Immature natural killer cell (primary cell): ENCODE measurements around the gene HSPA4L. TPM values are rescaled to one million over a fixed set of nuclear protein-coding genes. Genes with fewer than 3 reads are reported as not detected.

Source experiments
- DNase-seq, 3 donors: peaks; one replicate each; pipeline ENCODE4 v3.0.0; 2022; ENCODE audit warnings: mixed read lengths in 1 of 3
- H3K27ac Mint-ChIP-seq, 6 donors: one replicate each; pipeline ENCODE4 v1.8.0; 2020; ENCODE audit warnings: mixed read lengths in 6 of 6, mild to moderate bottlenecking in 5 of 6, inconsistent platforms in 4 of 6, moderate library complexity in 3 of 6
- H3K27me3 Mint-ChIP-seq, 3 donors: one replicate each; pipeline ENCODE4 v1.8.0; 2020 to 2021; ENCODE audit warnings: low read depth in 3 of 3, mild to moderate bottlenecking in 3 of 3, mixed read lengths in 3 of 3, moderate library complexity in 3 of 3, inconsistent platforms in 1 of 3
- H3K36me3 Mint-ChIP-seq, 3 donors: one replicate each; pipeline ENCODE4 v1.8.0; 2020; ENCODE audit warnings: mixed read lengths in 3 of 3, inconsistent platforms in 2 of 3, mild to moderate bottlenecking in 2 of 3
- H3K4me1 Mint-ChIP-seq, 2 donors: one replicate each; pipeline ENCODE4 v1.8.0; 2020; ENCODE audit warnings: inconsistent platforms in 2 of 2, mild to moderate bottlenecking in 2 of 2, mixed read lengths in 2 of 2, moderate library complexity in 1 of 2
- H3K4me3 Mint-ChIP-seq, 5 donors: one replicate each; pipeline ENCODE4 v1.8.0; 2020; ENCODE audit warnings: mild to moderate bottlenecking in 5 of 5, mixed read lengths in 5 of 5, inconsistent platforms in 3 of 5, moderate library complexity in 3 of 5
- H3K9me3 Mint-ChIP-seq, 6 donors: one replicate each; pipeline ENCODE4 v1.8.0; 2020; ENCODE audit warnings: mild to moderate bottlenecking in 6 of 6, mixed read lengths in 6 of 6, inconsistent platforms in 4 of 6, moderate library complexity in 3 of 6
- polyA plus RNA-seq, 3 donors: library from polyadenylated mRNA; unstranded; fragments of 300-500 nt; fragmentation: Illumina TruSeq; gene quantifications; one replicate each; pipeline ENCODE4 v1.2.3, GENCODE V29; 2021

HSPA4L gene
- polyA plus RNA-seq: not detected

DNA sequence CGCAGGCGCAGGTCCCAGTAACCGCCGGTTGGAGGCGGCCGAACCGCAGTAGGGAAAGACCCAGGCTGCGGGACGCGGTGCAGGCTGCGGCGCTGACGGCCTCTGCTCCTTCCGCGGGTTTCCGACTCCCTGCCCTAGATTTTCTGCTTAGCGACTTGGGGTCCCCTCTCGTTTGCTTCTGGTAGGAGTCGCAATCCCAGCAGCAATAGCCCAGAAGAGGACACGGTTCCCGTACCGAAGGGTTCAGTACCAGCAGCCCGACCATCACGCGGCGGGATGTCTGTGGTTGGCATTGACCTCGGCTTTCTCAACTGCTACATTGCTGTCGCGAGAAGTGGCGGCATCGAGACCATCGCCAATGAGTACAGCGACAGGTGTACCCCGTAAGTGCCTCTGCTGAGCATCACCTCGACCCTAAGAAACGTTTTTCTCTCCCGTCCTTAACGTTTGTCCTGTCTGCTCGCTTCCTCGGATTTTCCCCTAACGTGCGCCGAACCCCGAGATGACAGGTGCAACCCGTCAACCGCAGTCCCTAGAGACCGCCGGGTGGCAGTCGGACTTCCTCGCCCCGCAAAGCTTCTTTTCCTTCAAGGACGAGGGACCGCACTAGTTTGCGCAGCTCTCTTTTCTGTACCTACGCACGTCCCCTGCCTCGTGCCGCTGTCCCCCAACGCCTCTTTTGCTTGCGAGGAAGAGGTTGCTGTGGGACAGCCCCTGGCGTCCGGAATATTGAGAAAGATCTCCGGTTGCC lies at the start of gene HSPA4L:
Gene HSPA4L, plus strand, starts transcription at position 48 of the 751 bp plus-strand sequence. Its CDS starts 229 bp downstream, at position 277.
- no peaks in the 10 kb centered on the region for H3K36me3 Mint-ChIP-seq
- DNase-seq: peak; percentile 26 to 29 (median 26)
- peaks cover 15 to 24% of the 10 kb centered on the region in 2 donors for H3K4me1 Mint-ChIP-seq
- peaks cover 0 to 7% (median 0%) of the 10 kb centered on the region in 6 donors for H3K9me3 Mint-ChIP-seq
- peak within 1 kb of the TSS in 2 of 6 donors; percentile 23 to 56 for H3K27ac Mint-ChIP-seq
- peak within 1 kb of the TSS; percentile 81 to 94 (median 87) for H3K4me3 Mint-ChIP-seq
- peaks cover 19 to 21% (median 20%) of the 10 kb centered on the region in 3 donors for H3K27me3 Mint-ChIP-seq

- Mint-ChIP-seq H3K27ac (no peak overlapping the region), H3K4me3 (no peak overlapping the region)
Measured at GRCh38 chr4:127732623-127733328, 49.3 kb upstream of the HSPA4L start.

DNA sequence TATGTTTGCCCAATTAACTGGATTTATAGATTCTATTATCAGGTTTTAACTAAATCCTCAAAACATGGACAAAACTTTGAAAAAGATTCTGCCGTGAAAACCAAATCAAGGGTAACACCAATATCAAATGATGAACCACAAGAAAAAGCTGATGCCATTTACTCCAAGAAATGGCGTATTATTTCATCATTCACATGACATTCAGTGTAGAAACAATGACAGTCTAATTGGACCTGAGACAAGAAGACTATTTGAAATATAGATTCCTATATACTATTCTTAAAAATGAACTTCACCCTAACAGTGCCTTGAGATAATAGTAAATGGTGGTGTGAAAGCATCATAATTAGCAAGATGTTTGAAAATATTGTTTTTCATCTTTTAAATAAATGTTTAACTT lies 47.1 kb upstream of the HSPA4L start:
- no peak overlapping the region for H3K4me3 Mint-ChIP-seq
- no peak overlapping the region for H3K27ac Mint-ChIP-seq
- H3K36me3 Mint-ChIP-seq: no peaks in the 10 kb centered on the region
- no peaks in the 10 kb centered on the region for H3K4me1 Mint-ChIP-seq
- no peak for DNase-seq
- peaks cover 0 to 2% (median 1%) of the 10 kb centered on the region in 3 donors for H3K27me3 Mint-ChIP-seq
- H3K9me3 Mint-ChIP-seq: peaks cover 0 to 1% (median 0%) of the 10 kb centered on the region in 6 donors

More at GRCh38 chr4:127732623-127733328, 49.3 kb upstream of the HSPA4L start:
- no peaks in the 10 kb centered on the region for H3K36me3 Mint-ChIP-seq
- no peaks in the 10 kb centered on the region for H3K4me1 Mint-ChIP-seq
- no peak for DNase-seq
- no peaks in the 10 kb centered on the region for H3K9me3 Mint-ChIP-seq
- H3K27me3 Mint-ChIP-seq: peaks cover 0 to 1% (median 0%) of the 10 kb centered on the region in 3 donors

- Mint-ChIP-seq H3K4me3 (no peak overlapping the region), H3K36me3 (no peaks in the 10 kb centered on the region)
Measured at GRCh38 chr4:127737295-127737694, 44.8 kb upstream of the HSPA4L start.

GRCh38 chr4:127741247-127741646 lies 40.9 kb upstream of the HSPA4L start:
- H3K4me3 Mint-ChIP-seq: no peak overlapping the region
- peaks cover 0 to 18% (median 2%) of the 10 kb centered on the region in 6 donors for H3K9me3 Mint-ChIP-seq

More at GRCh38 chr4:127737295-127737694, 44.8 kb upstream of the HSPA4L start:
- Mint-ChIP-seq H3K27me3 (peaks cover 0 to 5% (median 1%) of the 10 kb centered on the region in 3 donors), H3K27ac (no peak overlapping the region), H3K9me3 (peaks cover 0 to 13% (median under 1%) of the 10 kb centered on the region in 6 donors), H3K4me1 (no peaks in the 10 kb centered on the region)
- DNase-seq: no peak

GRCh38 chr4:127747883-127748282 lies 34.2 kb upstream of the HSPA4L start:
- Mint-ChIP-seq H3K27ac (no peak overlapping the region), H3K4me1 (no peaks in the 10 kb centered on the region), H3K4me3 (no peak overlapping the region), H3K36me3 (no peaks in the 10 kb centered on the region), H3K27me3 (peaks cover 0 to 3% (median 0%) of the 10 kb centered on the region in 3 donors), H3K9me3 (peaks cover 8 to 30% (median 12%) of the 10 kb centered on the region in 6 donors)
- DNase-seq: no peak

More at GRCh38 chr4:127741247-127741646, 40.9 kb upstream of the HSPA4L start:
- no peak overlapping the region for H3K27ac Mint-ChIP-seq
- no peaks in the 10 kb centered on the region for H3K4me1 Mint-ChIP-seq
- peaks cover 0 to 5% (median 1%) of the 10 kb centered on the region in 3 donors for H3K27me3 Mint-ChIP-seq
- no peak for DNase-seq
- no peaks in the 10 kb centered on the region for H3K36me3 Mint-ChIP-seq

GRCh38 chr4:127748957-127749356 lies 33.2 kb upstream of the HSPA4L start:
- H3K27ac Mint-ChIP-seq: no peak overlapping the region
- peaks cover 0 to 3% (median 2%) of the 10 kb centered on the region in 3 donors for H3K27me3 Mint-ChIP-seq

DNA sequence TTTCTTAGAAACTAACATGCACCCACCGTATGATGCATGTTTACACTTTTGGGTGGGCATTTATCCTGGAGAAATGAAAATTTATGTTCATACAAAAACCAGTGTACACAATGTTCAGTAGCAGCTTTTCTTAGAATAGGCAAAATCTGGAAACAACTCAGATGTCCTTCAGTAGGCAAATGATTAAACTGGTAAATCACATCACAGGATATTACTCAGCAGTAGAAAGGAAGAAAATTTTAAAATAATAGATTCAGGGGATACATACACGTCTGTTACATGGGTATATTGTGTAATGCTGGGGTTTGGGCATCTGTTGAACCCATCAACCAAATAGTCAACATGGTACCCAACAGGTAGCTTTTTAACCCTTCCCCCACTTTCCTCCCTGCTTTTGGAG lies 25.2 kb upstream of the HSPA4L start:
- Mint-ChIP-seq H3K4me3 (no peak overlapping the region), H3K9me3 (peaks cover 0 to 6% (median 1%) of the 10 kb centered on the region in 6 donors), H3K27me3 (peaks cover 0 to 2% (median 0%) of the 10 kb centered on the region in 3 donors), H3K4me1 (no peaks in the 10 kb centered on the region), H3K36me3 (no peaks in the 10 kb centered on the region), H3K27ac (no peak overlapping the region)
- DNase-seq: no peak

More at GRCh38 chr4:127748957-127749356, 33.2 kb upstream of the HSPA4L start:
- Mint-ChIP-seq H3K4me3 (no peak overlapping the region), H3K36me3 (no peaks in the 10 kb centered on the region), H3K9me3 (peaks cover 8 to 30% (median 12%) of the 10 kb centered on the region in 6 donors), H3K4me1 (no peaks in the 10 kb centered on the region)
- no peak for DNase-seq

GRCh38 chr4:127759228-127759820 lies 22.8 kb upstream of the HSPA4L start:
- DNase-seq: no peak
- Mint-ChIP-seq H3K9me3 (peaks cover 0 to 3% (median 0%) of the 10 kb centered on the region in 6 donors), H3K36me3 (no peaks in the 10 kb centered on the region), H3K4me3 (no peak overlapping the region), H3K27me3 (peaks cover 0 to 3% (median 2%) of the 10 kb centered on the region in 3 donors), H3K27ac (no peak overlapping the region), H3K4me1 (no peaks in the 10 kb centered on the region)

DNA sequence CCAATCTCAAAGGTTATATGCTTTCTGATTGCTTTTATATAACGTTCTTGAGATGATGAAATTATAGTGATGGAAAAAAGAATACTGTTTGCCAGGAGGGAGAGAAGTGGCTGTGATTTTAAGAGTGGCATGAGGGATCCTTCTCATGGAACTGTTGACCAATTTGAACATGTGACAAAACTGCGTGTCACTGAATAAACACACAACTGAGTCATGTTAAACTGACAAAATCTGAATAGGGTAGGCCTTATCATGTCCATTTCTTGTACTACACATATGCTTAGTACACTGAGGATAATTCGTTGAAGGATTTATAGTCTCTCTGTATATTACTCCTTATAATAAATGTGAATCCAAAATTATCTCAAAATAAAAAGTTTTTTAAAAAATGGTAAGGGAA lies 22.2 kb upstream of the HSPA4L start:
- no peaks in the 10 kb centered on the region for H3K36me3 Mint-ChIP-seq
- peaks cover 0 to 3% (median 2%) of the 10 kb centered on the region in 3 donors for H3K27me3 Mint-ChIP-seq
- H3K4me3 Mint-ChIP-seq: no peak overlapping the region
- no peaks in the 10 kb centered on the region for H3K4me1 Mint-ChIP-seq
- H3K9me3 Mint-ChIP-seq: peaks cover 0 to 3% (median 0%) of the 10 kb centered on the region in 6 donors
- DNase-seq: no peak
- H3K27ac Mint-ChIP-seq: no peak overlapping the region

GRCh38 chr4:127771535-127772275 lies 10.4 kb upstream of the HSPA4L start:
- DNase-seq: no peak
- H3K27me3 Mint-ChIP-seq: no peaks in the 10 kb centered on the region
- no peaks in the 10 kb centered on the region for H3K9me3 Mint-ChIP-seq
- no peaks in the 10 kb centered on the region for H3K4me1 Mint-ChIP-seq
- no peak overlapping the region for H3K27ac Mint-ChIP-seq
- no peak overlapping the region for H3K4me3 Mint-ChIP-seq
- no peaks in the 10 kb centered on the region for H3K36me3 Mint-ChIP-seq

DNA sequence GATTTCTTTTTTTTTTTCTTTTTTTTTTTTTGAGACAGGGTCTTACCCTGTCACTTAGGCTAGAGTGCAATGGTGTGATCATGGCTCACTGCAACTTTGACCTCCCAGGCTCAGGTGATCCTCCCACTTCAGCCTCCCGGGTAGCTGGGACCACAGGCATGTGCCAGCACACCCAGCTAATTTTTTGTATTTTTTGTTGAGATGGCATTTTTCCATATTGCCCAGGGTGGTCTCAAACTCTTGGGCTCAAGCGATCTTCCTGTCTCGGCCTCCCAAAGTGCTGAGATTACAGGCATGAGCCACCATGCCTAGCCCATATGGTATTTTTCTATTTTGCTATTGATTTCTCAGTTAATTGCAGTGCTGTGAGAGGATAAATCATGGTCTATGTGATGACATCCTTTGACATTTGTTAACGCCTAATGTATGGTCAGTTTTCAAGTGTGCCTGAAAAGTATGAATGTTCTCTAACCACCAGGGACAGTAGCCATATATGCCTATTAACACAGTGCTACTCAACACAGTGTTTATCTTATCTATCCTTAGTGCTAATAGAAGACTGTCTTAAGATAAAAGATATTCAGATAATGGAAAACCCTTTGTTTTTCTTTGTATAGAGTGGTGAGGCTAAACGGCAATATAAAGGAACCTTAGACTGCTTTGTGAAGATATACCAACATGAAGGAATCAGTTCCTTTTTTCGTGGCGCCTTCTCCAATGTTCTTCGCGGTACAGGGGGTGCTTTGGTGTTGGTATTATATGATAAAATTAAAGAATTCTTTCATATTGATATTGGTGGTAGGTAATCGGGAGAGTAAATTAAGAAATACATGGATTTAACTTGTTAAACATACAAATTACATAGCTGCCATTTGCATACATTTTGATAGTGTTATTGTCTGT lies 9.1 kb upstream of the HSPA4L start:
- no peaks in the 10 kb centered on the region for H3K36me3 Mint-ChIP-seq
- no peaks in the 10 kb centered on the region for H3K4me1 Mint-ChIP-seq
- DNase-seq: no peak
- no peaks in the 10 kb centered on the region for H3K27me3 Mint-ChIP-seq
- H3K27ac Mint-ChIP-seq: no peak overlapping the region
- no peak overlapping the region for H3K4me3 Mint-ChIP-seq
- no peaks in the 10 kb centered on the region for H3K9me3 Mint-ChIP-seq
